ENCODE data around the gene ZFPL1. TPM values are rescaled to one million over a fixed set of nuclear protein-coding genes. Genes with fewer than 3 reads are reported as not detected.

The ZFPL1 gene
- total and polyA plus RNA-seq, 9 of the 15 experiments (the other 6 are each of a cell fraction or from before 2014, with no cell fraction given): 3.7 to 37.5 (median 22.7) TPM

DNA sequence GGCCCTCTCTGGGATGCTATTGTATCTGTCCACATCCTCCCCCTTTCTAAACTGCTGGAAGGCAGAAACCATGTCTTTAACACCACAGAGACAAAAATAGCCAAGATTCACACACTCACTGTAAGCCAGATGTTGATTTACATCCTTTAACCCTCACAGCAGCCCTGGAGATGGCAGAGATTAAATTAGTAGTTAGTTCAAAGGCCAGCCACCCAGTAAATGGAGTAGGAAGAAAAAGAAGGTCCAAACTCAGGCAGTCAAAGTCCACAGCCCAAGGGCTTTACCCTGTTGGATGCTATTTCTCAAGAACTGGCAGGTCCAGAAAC, 35.6 kb downstream of the ZFPL1 start:
- H3K27me3 ChIP-seq (ENCODE audit: control insufficient read depth in 2 of 2, insufficient read depth in 2 of 2, low read length in 2 of 2): no peaks in the 10 kb centered on the region
- no peak overlapping the region for H2AFZ ChIP-seq (ENCODE audit: low read depth, low read length)
- no TSS peak for BruUV-seq (replicated peaks)
- TF ChIP-seq, protein P1, sequence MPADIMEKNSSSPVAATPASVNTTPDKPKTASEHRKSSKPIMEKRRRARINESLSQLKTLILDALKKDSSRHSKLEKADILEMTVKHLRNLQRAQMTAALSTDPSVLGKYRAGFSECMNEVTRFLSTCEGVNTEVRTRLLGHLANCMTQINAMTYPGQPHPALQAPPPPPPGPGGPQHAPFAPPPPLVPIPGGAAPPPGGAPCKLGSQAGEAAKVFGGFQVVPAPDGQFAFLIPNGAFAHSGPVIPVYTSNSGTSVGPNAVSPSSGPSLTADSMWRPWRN (IDR thresholded peaks at IDR 0.05; ENCODE audit: low read depth): no peak
- TF ChIP-seq MEF2D (tag; conservative IDR thresholded peaks at IDR 0.05; ENCODE audit: low read depth): no peak
- TF ChIP-seq, protein P2, sequence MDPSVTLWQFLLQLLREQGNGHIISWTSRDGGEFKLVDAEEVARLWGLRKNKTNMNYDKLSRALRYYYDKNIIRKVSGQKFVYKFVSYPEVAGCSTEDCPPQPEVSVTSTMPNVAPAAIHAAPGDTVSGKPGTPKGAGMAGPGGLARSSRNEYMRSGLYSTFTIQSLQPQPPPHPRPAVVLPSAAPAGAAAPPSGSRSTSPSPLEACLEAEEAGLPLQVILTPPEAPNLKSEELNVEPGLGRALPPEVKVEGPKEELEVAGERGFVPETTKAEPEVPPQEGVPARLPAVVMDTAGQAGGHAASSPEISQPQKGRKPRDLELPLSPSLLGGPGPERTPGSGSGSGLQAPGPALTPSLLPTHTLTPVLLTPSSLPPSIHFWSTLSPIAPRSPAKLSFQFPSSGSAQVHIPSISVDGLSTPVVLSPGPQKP (CRISPR knock-in tag; IDR thresholded peaks at IDR 0.05): no peak
- 0 out of 2 replicates have a peak, but pooled peaks have one; percentile 13 for TF ChIP-seq SUPT5H (IDR thresholded peaks at IDR 0.05)
- 0 out of 2 replicates have a peak, but pooled peaks have one; percentile 49 for TF ChIP-seq RBFOX2 (IDR thresholded peaks at IDR 0.05; ENCODE audit: low read depth, low read length)
- no peak for TF ChIP-seq SOX6 (IDR thresholded peaks at IDR 0.05)
- in situ Hi-C loops (cut with MboI) (no loop called here), intact Hi-C loops (cut with micrococcal nuclease) (loop anchor here (10.0 kb wide), 2 partner anchors 195 to 235 kb away; partner anchors contain the start of gene CDC42EP2)
- peaks cover 69% of the 10 kb centered on the region for H3K36me3 ChIP-seq (ENCODE audit: control insufficient read depth, insufficient read depth, low read length)
- ATAC-seq (no peak), DNase-seq (ENCODE audit: extremely low read depth in 1 of 4, low spot score in 3 of 4) (no peak), FAIRE-seq (no peak)
- no peak overlapping the region for H3K4me2 ChIP-seq (ENCODE audit: insufficient read depth, low read length)
- H3K9ac ChIP-seq (ENCODE audit: insufficient read depth in 1 of 2, low read depth in 2 of 2, low read length in 2 of 2): peak overlapping the region in 1 of 2 experiments; percentile 98; a peak in 1 of 4 replicates
- POLR2A ChIA-PET: interaction anchor here (0.6 to 9.5 kb wide), 10 partner anchors 8 to 320 kb away, joined by 3 to 182 read pairs (median 3); partner anchors contain the start of genes SYVN1 and TM7SF2
- CTCF ChIA-PET (ENCODE audit: low intra/inter-chr PET ratio): interaction anchor here (1.1 kb wide), 1 partner anchor 105 kb away, joined by 3 read pairs; the partner anchor contains the start of gene ARL2
- H3K4me1 ChIP-seq (replicated peaks in 1 of 2; ENCODE audit: control insufficient read depth in 2 of 2, insufficient read depth in 2 of 2, low read length in 2 of 2): peaks cover 21 to 40% of the 10 kb centered on the region in 2 experiments; a peak in 4 of 5 replicates
- no peaks in the 10 kb centered on the region for H4K20me1 ChIP-seq (replicated peaks; ENCODE audit: control insufficient read depth, insufficient read depth, low read length)
- no peaks in the 10 kb centered on the region for H3K9me3 ChIP-seq (replicated peaks; ENCODE audit: control insufficient read depth, insufficient read depth, low read depth, low read length)
- no peaks in the 10 kb centered on the region for H3K9me1 ChIP-seq (ENCODE audit: control insufficient read depth, insufficient read depth, low read length)
- peaks cover 75% of the 10 kb centered on the region for H3K79me2 ChIP-seq (ENCODE audit: control insufficient read depth, insufficient read depth, low read length)
- H3K27ac ChIP-seq (ENCODE audit: extremely low read depth, low read depth, low read length): no peak overlapping the region
- no peak overlapping the region for H3K4me3 ChIP-seq

All from K562 (cell line).